Osteoblast (primary cell): ENCODE data around the gene GCC1. TPM values are rescaled to one million over a fixed set of nuclear protein-coding genes. Genes with fewer than 3 reads are reported as not detected.
A peak's percentile ranks its signal among the peaks of the same experiment; 100 is the strongest.

Experiments used
- DNase-seq: peaks from one replicate; pipeline ENCODE4 v3.0.0; 2011; ENCODE audit warnings: low spot score, mixed read lengths; ENCODE audit not compliant: insufficient read length; ENCODE audit errors: missing footprints
- H2AFZ ChIP-seq: 2 replicates; pipeline ENCODE4 v1.6.0; 2011; ENCODE audit warnings: mild to moderate bottlenecking, low read length
- H3K27ac ChIP-seq: 2 replicates; pipeline ENCODE4 v1.5.1; 2011; ENCODE audit warnings: mild to moderate bottlenecking, low read depth, low read length, moderate library complexity
- H3K27me3 ChIP-seq: 2 replicates; pipeline ENCODE4 v1.6.0; 2012; ENCODE audit warnings: mild to moderate bottlenecking, control low read depth, inconsistent platforms, low read length, moderate library complexity; ENCODE audit not compliant: insufficient read depth
- H3K36me3 ChIP-seq: 2 replicates; pipeline ENCODE4 v1.5.1; 2011; ENCODE audit warnings: mild to moderate bottlenecking, low read length, control low read depth, moderate library complexity; ENCODE audit not compliant: insufficient read depth
- H3K4me1 ChIP-seq: 2 replicates; pipeline ENCODE4 v1.5.1; 2011; ENCODE audit warnings: mild to moderate bottlenecking, low read length, control low read depth, moderate library complexity; ENCODE audit not compliant: insufficient read depth
- H3K4me2 ChIP-seq: 2 replicates; pipeline ENCODE4 v1.6.0; 2011; ENCODE audit warnings: mild to moderate bottlenecking, low read length; ENCODE audit not compliant: insufficient read depth
- H3K4me3 ChIP-seq: fragments of 200-600 bp; sonication (generic); 3 replicates; pipeline ENCODE4 v1.5.1; 2012; ENCODE audit warnings: mild to moderate bottlenecking, low read length, inconsistent platforms; ENCODE audit not compliant: insufficient read depth
- H3K79me2 ChIP-seq: 2 replicates; pipeline ENCODE4 v1.6.0; 2012; ENCODE audit warnings: mild to moderate bottlenecking, low read length, control low read depth, inconsistent platforms; ENCODE audit not compliant: insufficient read depth
- H3K9me3 ChIP-seq: 2 replicates; pipeline ENCODE4 v1.5.1; 2011; ENCODE audit warnings: low read depth, low read length, control low read depth
- H4K20me1 ChIP-seq: 2 replicates; pipeline ENCODE4 v1.6.0; 2012; ENCODE audit warnings: mild to moderate bottlenecking, low read length, control low read depth; ENCODE audit not compliant: insufficient read depth
- total RNA-seq: library from RNA; depleted of rRNA; stranded (reverse); fragments of >200 nt; gene quantifications from 2 replicates; pipeline ENCODE4 v1.2.3, GENCODE V29; 2012
- TF ChIP-seq, protein P1 (sequence below): IDR thresholded peaks from 2 replicates; pipeline ENCODE4 v1.5.1; 2011; ENCODE audit warnings: mild to moderate bottlenecking, low read depth, low read length, moderate library complexity; ENCODE audit errors: extremely low read depth

Gene GCC1
- total RNA-seq, 1 donor, result 24.2 TPM

DNA sequence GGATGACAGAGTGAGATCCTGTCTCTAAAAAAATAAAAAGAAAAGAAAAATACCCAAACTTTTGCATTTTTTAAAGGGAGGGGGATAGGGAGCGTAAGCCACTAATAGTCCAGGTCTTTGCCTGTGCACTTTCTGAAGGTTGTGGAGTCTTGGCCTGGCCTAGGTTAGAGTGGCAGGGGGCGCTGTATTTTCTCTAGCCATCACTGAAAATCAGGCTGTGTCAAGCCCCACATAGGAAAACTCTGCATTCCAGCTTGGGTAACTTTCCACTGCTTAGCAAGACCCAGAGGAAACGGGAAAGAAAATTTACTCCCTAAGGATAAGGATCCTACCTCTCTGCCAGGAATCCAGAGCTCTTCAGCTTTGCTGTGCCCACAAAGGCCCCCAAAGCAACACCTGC lies 43.0 kb upstream of the GCC1 start:
- Histone ChIP-seq H3K79me2 (no peaks in the 10 kb centered on the region), H3K9me3 (no peaks in the 10 kb centered on the region), H4K20me1 (no peaks in the 10 kb centered on the region), H3K4me3 (no peak overlapping the region), H3K4me1 (peaks cover 11% of the 10 kb centered on the region), H3K27me3 (peaks cover 6% of the 10 kb centered on the region), H3K27ac (no peak overlapping the region), H3K36me3 (no peaks in the 10 kb centered on the region), H3K4me2 (no peak overlapping the region), H2AFZ (no peak overlapping the region)
- TF ChIP-seq, protein P1, sequence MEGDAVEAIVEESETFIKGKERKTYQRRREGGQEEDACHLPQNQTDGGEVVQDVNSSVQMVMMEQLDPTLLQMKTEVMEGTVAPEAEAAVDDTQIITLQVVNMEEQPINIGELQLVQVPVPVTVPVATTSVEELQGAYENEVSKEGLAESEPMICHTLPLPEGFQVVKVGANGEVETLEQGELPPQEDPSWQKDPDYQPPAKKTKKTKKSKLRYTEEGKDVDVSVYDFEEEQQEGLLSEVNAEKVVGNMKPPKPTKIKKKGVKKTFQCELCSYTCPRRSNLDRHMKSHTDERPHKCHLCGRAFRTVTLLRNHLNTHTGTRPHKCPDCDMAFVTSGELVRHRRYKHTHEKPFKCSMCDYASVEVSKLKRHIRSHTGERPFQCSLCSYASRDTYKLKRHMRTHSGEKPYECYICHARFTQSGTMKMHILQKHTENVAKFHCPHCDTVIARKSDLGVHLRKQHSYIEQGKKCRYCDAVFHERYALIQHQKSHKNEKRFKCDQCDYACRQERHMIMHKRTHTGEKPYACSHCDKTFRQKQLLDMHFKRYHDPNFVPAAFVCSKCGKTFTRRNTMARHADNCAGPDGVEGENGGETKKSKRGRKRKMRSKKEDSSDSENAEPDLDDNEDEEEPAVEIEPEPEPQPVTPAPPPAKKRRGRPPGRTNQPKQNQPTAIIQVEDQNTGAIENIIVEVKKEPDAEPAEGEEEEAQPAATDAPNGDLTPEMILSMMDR, result peak; percentile 30
- DNase-seq, result no peak

DNA sequence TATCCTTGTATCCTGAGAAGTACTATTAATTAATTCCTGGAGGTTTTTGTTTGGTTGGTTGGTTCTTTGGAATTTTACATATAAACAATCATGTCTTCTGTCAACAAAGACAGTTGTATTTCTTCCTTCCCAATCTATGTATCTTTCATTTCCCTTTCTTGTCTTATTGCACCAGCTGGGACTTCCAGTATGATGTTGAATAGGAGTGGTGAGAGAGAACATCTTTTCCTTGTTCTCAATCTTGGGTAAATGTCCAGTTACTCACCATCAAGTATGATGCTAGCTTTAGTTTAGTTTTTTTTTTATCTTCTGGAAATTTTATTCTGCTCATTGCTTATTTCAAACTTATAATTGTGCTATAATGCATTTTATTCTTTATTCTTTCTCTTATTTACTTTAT lies 39.9 kb upstream of the GCC1 start:
- no peak for DNase-seq
- Histone ChIP-seq H3K27me3 (peaks cover 29% of the 10 kb centered on the region), H3K4me1 (no peaks in the 10 kb centered on the region), H3K36me3 (no peaks in the 10 kb centered on the region), H3K27ac (no peak overlapping the region), H3K4me2 (no peak overlapping the region), H4K20me1 (no peaks in the 10 kb centered on the region), H3K79me2 (no peaks in the 10 kb centered on the region), H2AFZ (no peak overlapping the region), H3K9me3 (no peaks in the 10 kb centered on the region), H3K4me3 (no peak overlapping the region)
- TF ChIP-seq, protein P1, result no peak

DNA sequence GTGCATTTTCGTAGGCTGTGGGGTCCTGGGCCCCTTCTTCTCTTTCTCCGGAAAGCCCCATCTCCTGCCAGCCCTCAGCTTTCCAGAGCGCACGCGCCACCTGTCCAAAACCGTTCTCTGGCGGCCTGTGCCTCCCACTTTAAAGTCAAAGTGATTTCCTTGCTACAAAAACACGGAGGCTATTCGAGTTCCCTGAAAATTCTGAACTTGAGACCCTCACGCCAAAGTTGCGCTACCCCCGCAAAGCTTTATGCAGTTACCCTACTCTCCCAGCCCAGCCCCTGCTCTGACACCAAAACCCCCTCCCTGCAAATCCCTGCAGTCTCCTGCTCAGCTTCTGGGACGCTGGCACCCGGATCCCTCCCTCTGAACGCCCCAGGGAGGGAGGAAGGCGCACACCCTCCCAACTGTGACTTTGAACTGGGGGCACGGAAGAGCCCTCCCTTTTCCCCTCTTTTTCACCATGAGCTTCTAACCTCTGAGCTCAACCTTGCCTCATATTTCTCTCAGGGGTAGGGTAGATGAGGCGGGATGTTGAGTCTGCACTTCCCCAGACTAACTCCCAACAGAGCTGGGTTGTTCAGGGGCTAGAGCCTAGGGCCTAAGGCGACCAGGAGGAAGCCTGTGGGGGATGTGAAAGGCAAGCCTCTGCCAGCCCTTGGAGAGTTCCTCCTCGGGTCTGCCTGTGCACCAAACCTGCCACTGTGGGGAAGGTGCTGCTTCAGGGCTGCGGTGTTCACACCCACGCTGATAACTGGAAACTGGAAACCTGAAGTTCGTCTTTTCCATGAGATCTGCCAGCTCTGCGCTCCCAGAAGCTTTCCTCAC lies 35.2 kb upstream of the GCC1 start:
- H3K9me3 ChIP-seq, result no peaks in the 10 kb centered on the region
- H4K20me1 ChIP-seq, result peaks cover 2% of the 10 kb centered on the region
- no peak overlapping the region for H3K27ac ChIP-seq
- H3K4me1 ChIP-seq, result no peaks in the 10 kb centered on the region
- no peak for DNase-seq
- no peak overlapping the region for H3K4me2 ChIP-seq
- no peak overlapping the region for H2AFZ ChIP-seq
- H3K4me3 ChIP-seq, result no peak overlapping the region
- no peaks in the 10 kb centered on the region for H3K79me2 ChIP-seq
- H3K36me3 ChIP-seq, result no peaks in the 10 kb centered on the region
- H3K27me3 ChIP-seq, result peaks cover 74% of the 10 kb centered on the region
- TF ChIP-seq, protein P1, result no peak

DNA sequence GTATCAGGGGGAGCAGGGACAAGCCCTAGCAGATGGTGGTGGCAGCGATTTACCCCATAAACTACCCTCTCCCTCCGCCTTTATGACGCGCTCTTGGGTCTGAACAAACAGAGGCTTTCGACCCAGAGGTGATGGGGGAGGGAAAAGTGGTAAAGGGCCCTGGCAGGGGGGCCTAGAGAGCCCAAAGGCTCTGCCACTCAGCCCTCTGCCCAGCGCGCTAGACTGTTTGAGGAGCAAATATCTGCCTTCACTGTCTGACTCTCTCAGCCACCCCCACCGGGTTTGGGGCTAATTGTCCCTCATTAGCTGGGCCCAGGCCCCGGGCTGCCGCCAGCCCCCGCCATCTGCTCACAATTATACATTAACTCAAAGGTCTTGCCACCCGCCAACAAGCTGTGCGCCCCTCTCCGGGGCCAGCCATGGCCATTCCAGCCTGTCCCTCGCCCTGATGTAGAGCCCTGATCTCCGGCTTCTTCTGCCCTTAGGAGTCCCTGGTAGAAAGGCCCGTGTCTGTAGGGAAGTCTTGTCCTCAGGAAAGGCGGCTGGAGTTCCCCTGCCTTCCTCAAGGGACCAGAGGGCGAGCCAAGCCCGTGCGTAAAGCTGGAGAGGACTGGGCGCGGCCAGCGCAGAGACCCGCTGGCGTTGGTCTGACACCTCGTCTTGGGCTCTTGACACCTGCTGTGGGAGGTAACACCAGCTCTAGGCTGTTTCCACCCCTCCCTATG lies 34.4 kb upstream of the GCC1 start:
- peaks cover 81% of the 10 kb centered on the region for H3K27me3 ChIP-seq

More for the DNA sequence above, 34.4 kb upstream of the GCC1 start:
- H3K27ac ChIP-seq, result no peak overlapping the region
- H3K4me1 ChIP-seq, result no peaks in the 10 kb centered on the region
- TF ChIP-seq, protein P1, result no peak
- no peaks in the 10 kb centered on the region for H3K79me2 ChIP-seq
- H4K20me1 ChIP-seq, result peaks cover 2% of the 10 kb centered on the region
- no peak overlapping the region for H3K4me3 ChIP-seq
- no peak overlapping the region for H3K4me2 ChIP-seq
- no peak overlapping the region for H2AFZ ChIP-seq
- H3K9me3 ChIP-seq, result no peaks in the 10 kb centered on the region
- no peaks in the 10 kb centered on the region for H3K36me3 ChIP-seq
- DNase-seq, result no peak
